KMS-11 (cell line): ENCODE measurements around the gene FH.

ENCODE experiments used
- H2AFZ ChIP-seq: fragments of 200-600 bp; sonication (generic); 2 replicates; pipeline ENCODE4 v1.6.1; 2016; ENCODE audit warnings: antibody characterized with exemption, mixed run types, low read depth
- H3K27ac ChIP-seq: fragments of 200-600 bp; sonication (generic); 2 replicates; pipeline ENCODE4 v1.6.1; 2016; ENCODE audit warnings: mild to moderate bottlenecking, mixed run types
- H3K27me3 ChIP-seq: fragments of 200-600 bp; sonication (generic); 2 replicates; pipeline ENCODE4 v1.6.1; 2017; ENCODE audit warnings: mild to moderate bottlenecking, low read depth, mixed run types, moderate library complexity; ENCODE audit not compliant: insufficient read depth
- H3K36me3 ChIP-seq: fragments of 200-600 bp; sonication (generic); 2 replicates; pipeline ENCODE4 v1.6.1; 2017; ENCODE audit warnings: mild to moderate bottlenecking, mixed run types; ENCODE audit not compliant: insufficient read depth
- H3K4me1 ChIP-seq: fragments of 200-600 bp; sonication (generic); 2 replicates; pipeline ENCODE4 v1.6.1; 2016; ENCODE audit warnings: mild to moderate bottlenecking, low read depth, mixed run types; ENCODE audit not compliant: poor library complexity, severe bottlenecking
- H3K4me2 ChIP-seq: fragments of 200-600 bp; sonication (generic); 2 replicates; pipeline ENCODE4 v1.7.0; 2016; ENCODE audit warnings: mild to moderate bottlenecking, mixed run types
- H3K4me3 ChIP-seq: fragments of 200-600 bp; sonication (generic); IDR thresholded peaks from 2 replicates; pipeline ENCODE4 v1.6.1; 2017; ENCODE audit warnings: low read depth, low read length, mixed read lengths; ENCODE audit not compliant: insufficient read depth
- H3K79me2 ChIP-seq: fragments of 200-600 bp; sonication (generic); 2 replicates; pipeline ENCODE4 v1.6.1; 2016; ENCODE audit warnings: low read depth, mixed run types; ENCODE audit not compliant: insufficient read depth
- H3K9ac ChIP-seq: fragments of 200-600 bp; sonication (generic); 2 replicates; pipeline ENCODE4 v1.6.1; 2016; ENCODE audit warnings: mild to moderate bottlenecking, mixed run types
- H4K20me1 ChIP-seq: fragments of 200-600 bp; sonication (generic); 2 replicates; pipeline ENCODE4 v1.6.1; 2016; ENCODE audit warnings: mild to moderate bottlenecking, mixed run types; ENCODE audit not compliant: insufficient read depth
- CTCF ChIP-seq: fragments of 200-600 bp; sonication (generic); conservative IDR thresholded peaks from 2 replicates; pipeline ENCODE4 v1.6.1; 2017; ENCODE audit warnings: low read depth, mild to moderate bottlenecking, antibody characterized with exemption, low read length, moderate library complexity, mixed read lengths

The FH gene

GRCh38 chr1:241531195-241532161 lies 11.9 kb upstream of the FH start:
- Histone ChIP-seq H3K27ac (peak overlapping the region; percentile 56), H3K79me2 (no peaks in the 10 kb centered on the region), H3K36me3 (no peaks in the 10 kb centered on the region), H3K4me3 (peak overlapping the region; percentile 73), H3K9ac (peak overlapping the region; percentile 19; the same call in 1 of the 2 replicates), H4K20me1 (no peaks in the 10 kb centered on the region), H3K27me3 (no peaks in the 10 kb centered on the region), H3K4me2 (peak overlapping the region; percentile 56), H2AFZ (peak overlapping the region; percentile 60), H3K4me1 (peaks cover 34% of the 10 kb centered on the region)
- peak; percentile 88 for TF ChIP-seq CTCF

- no peak overlapping the region for H3K4me3 ChIP-seq
- no peak overlapping the region for H2AFZ ChIP-seq
- no peaks in the 10 kb centered on the region for H3K27me3 ChIP-seq
- no peaks in the 10 kb centered on the region for H3K36me3 ChIP-seq
- H3K9ac ChIP-seq, result no peak overlapping the region
- peaks cover 12% of the 10 kb centered on the region for H3K4me1 ChIP-seq
- TF ChIP-seq CTCF, result no peak
- H3K27ac ChIP-seq, result no peak overlapping the region
- no peaks in the 10 kb centered on the region for H3K79me2 ChIP-seq
- no peak overlapping the region for H3K4me2 ChIP-seq
- H4K20me1 ChIP-seq, result no peaks in the 10 kb centered on the region
Measured at GRCh38 chr1:241527146-241527545, 7.6 kb upstream of the FH start.

GRCh38 chr1:241525026-241525425 lies 5.5 kb upstream of the FH start:
- Histone ChIP-seq H2AFZ (no peak overlapping the region), H3K4me2 (no peak overlapping the region)

GRCh38 chr1:241521718-241522117 lies 2.2 kb upstream of the FH start:
- no peak for TF ChIP-seq CTCF
- H3K79me2 ChIP-seq, result peaks cover 27% of the 10 kb centered on the region
- no peak overlapping the region for H3K9ac ChIP-seq
- H3K4me2 ChIP-seq, result no peak overlapping the region
- H3K36me3 ChIP-seq, result no peaks in the 10 kb centered on the region
- peaks cover 26% of the 10 kb centered on the region for H3K4me1 ChIP-seq
- no peaks in the 10 kb centered on the region for H3K27me3 ChIP-seq
- H3K4me3 ChIP-seq, result no peak overlapping the region
- H4K20me1 ChIP-seq, result no peaks in the 10 kb centered on the region
- H3K27ac ChIP-seq, result no peak overlapping the region
- no peak overlapping the region for H2AFZ ChIP-seq

More at GRCh38 chr1:241525026-241525425, 5.5 kb upstream of the FH start:
- no peak overlapping the region for H3K27ac ChIP-seq
- peaks cover 11% of the 10 kb centered on the region for H3K4me1 ChIP-seq
- no peaks in the 10 kb centered on the region for H3K27me3 ChIP-seq
- H3K36me3 ChIP-seq, result no peaks in the 10 kb centered on the region
- H3K9ac ChIP-seq, result no peak overlapping the region
- H4K20me1 ChIP-seq, result no peaks in the 10 kb centered on the region
- H3K4me3 ChIP-seq, result no peak overlapping the region
- H3K79me2 ChIP-seq, result no peaks in the 10 kb centered on the region
- TF ChIP-seq CTCF, result no peak
